GM19372 (cell line): ENCODE results near the gene MT1F.

Source experiments
- ATAC-seq: cut with Tn5 transposase; IDR thresholded peaks from one replicate; pipeline ENCODE4 v1.9.1; 2021; ENCODE audit warnings: mild to moderate bottlenecking, low read depth, moderate library complexity; ENCODE audit not compliant: unreplicated experiment

The MT1F gene

DNA sequence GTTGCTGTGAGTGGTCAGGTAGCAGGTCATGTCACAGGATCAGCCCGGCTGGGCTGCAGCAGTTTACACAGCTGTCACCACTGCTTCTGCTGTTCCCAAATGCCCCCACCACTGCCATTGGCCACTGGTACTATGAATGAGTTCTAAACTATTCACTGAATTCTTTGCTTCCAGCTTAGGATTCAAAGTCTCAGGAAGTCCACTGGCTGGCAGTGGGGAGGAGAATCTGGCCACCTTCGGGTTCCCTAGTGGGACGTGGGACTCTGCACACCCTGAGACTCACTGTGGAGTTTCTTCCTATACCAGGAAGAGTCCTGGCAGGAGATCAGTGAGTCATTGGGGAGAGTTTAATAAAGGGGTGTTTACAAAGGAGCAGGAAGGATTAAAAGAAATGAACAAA is 31.4 kb downstream of the MT1F start:
- no peak for ATAC-seq

DNA sequence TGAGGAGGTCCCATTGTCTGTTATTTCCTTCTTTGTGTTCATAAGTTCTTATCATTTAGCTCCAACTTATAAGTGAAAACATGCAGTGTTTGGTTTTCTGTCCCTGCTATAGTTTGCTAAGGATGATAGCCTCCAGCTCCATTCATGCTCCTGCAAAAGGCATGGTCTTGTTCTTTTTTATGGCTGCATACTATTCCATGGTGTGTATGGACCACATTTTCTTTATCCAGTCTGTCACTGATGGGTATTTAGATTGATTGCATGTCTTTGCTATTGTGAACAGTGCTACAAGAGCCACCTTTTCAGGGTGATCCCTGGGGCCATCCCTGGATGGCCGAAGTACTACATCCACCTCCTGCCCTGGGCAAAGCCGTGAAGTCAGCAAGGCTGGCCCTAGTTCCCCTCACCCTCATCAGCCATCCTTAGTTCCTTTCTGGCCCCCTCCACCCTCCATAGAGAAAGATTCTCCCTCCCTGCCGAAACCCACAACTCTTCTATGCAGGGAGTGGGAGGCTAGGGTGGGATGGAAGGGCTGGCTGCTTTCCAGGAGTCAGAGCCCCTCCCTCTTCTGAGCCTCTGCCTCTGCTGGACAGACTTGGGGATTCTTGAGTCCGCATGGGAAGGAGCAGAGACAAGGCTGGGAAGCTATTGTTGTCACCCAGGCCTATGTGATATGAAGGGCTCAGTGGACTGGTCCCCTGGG is 32.8 kb downstream of the MT1F start:
- ATAC-seq: no peak

DNA sequence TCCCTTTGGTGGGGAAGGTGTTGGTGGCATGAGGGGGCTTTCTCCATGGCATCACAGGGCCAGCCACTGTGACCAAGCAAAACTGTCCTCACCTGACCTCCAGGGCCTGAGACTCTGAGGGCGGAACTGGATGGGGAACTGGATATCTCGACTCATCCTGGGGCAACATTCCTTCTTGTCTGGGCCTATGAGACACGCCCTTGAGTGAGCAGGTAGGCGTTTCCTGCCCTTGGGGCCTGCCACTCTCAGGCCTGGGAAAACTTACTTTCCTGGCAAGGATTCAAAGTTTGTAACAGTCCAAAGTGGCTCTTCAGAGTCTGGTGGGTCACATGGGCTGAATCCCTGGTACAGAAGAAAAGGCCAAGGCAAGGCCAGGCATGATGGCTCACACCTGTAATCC is 34.1 kb downstream of the MT1F start:
- no peak for ATAC-seq

DNA sequence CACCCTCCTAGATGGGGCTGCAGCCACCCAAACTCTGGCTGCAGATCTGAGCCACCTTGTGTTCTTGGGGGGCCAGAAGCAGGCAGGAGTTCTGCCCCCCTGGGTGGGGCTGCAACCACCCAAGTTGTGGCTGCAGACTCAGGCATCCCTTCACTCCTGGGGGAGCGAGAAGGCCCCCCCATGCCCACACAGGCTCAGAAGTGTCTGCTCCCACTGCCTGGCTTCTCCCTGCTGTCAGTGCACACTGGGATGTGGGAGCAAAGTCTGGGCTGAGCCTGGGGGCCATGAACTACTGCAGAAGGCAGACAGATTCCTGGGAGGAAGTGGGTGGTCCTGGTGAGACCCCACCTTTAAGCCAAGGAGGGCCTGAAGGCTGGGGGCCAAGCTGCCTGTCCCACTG is 37.5 kb downstream of the MT1F start:
- no peak for ATAC-seq

DNA sequence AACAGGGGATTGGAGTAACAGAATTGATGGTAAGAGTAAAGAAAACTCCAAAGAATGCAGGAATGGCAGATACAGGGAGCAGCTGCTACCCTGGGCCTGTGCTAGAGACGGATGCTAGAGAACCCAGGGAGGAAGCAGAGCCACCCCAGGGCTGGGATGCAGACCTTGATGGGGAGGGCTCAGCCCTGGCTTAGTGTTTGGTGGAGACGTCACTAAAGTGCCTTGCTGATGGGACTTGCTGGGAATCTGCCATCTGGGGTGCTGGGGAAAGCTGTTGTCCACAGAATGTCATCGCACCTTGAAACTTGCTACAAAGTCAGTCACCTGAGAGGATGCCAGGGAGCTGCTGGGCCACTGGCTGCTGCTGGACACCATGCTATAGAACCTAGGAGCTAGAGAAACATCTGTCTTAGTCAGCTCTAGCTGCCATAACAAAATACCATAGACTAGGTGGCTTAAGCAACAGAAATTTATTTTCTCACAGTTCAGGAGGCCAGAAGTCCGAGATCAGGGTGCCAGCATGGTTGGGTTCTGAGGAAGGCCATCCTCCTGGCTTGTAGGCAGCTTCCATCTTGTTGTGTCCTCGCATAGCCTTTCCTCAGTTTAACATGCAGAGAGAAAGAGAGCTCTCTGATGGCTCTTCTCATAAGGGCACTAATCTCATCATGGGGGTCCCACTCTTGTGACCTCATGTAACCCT is 39.8 kb downstream of the MT1F start:
- no peak for ATAC-seq

DNA sequence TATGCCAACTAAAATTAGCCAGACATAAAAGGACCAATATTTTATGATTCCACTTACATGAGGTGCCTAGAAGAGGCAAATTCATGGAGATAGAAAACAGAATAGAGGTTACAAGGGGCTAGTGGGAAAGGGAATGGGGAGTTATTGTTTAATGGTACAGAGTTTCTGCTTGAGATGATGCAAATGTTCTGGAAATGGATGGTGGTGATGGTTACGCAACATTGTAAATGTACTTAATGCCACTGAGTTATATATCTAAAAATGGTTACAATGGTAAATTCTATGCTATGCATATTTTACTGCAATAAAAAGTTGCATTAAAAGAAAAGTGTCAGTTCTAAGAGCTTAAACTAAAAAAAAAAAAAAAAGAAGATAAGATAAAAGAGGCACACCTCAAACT is 42.4 kb downstream of the MT1F start:
- no peak for ATAC-seq

DNA sequence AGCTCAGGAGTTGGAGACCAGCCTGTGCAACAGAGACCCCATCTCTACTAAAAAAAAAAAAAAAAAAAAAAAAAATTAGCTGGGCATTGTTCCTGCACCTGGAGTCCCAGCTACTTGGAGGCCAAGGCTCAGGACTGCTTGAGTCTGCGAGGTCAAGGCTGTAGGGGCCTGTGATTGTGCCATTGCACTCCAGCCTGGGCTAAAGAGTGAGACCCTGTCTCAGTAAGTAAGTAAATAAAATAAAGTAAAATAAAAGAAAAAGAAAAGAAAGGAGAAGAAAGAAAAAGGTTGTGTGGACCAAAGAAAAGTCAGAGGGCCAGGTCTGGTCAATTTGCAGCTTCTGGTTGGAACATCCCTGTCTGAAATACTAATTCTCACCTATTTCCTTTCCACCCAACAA is 42.9 kb downstream of the MT1F start:
- no peak for ATAC-seq

DNA sequence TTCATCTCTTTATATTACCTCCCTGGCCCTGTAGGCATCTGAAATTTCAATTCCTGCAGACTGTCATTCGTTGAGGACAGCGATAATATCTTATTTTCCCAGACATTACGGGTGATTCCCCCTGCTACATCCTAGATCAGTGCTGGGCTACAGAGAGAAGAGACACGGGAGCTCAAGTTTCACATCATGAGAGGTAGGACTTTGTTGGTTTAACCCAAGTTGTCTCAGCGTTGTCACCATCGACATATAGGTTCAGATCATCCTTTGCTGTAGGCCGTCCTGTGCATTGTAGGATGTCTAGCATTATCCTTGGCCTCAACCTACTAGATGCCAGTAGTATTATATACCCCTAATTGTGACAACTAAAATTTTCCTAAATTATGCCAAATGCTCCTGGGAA is 43.8 kb downstream of the MT1F start:
- no peak for ATAC-seq

DNA sequence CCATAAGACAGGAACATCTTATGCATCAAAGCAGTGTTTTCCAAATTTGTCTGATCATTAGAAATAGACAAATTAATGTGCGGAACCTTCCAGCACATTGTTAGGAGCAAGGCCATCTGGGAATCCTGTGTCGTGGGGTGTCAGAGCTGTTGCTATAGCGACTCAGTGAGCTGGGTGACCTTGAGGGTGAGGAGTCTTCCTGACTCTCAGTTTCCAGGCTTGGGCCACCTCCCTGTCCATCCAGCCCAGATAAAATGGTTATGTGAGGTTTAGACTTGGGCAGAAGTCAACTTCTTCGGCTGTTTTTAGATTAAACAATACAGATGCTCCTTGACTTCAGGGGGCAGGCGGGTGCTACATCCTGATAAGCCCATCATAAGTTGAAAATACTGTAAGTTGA is 45.1 kb downstream of the MT1F start:
- ATAC-seq: no peak
